HG03039 (cell line): ENCODE results near the gene PTPRJ.
A peak's percentile ranks its signal among the peaks of the same experiment; 100 is the strongest.

Source experiments
- ATAC-seq: cut with Tn5 transposase; IDR thresholded peaks from one replicate; pipeline ENCODE4 v1.9.1; 2021; ENCODE audit warnings: mild to moderate bottlenecking, moderate library complexity; ENCODE audit not compliant: unreplicated experiment

The PTPRJ gene

DNA sequence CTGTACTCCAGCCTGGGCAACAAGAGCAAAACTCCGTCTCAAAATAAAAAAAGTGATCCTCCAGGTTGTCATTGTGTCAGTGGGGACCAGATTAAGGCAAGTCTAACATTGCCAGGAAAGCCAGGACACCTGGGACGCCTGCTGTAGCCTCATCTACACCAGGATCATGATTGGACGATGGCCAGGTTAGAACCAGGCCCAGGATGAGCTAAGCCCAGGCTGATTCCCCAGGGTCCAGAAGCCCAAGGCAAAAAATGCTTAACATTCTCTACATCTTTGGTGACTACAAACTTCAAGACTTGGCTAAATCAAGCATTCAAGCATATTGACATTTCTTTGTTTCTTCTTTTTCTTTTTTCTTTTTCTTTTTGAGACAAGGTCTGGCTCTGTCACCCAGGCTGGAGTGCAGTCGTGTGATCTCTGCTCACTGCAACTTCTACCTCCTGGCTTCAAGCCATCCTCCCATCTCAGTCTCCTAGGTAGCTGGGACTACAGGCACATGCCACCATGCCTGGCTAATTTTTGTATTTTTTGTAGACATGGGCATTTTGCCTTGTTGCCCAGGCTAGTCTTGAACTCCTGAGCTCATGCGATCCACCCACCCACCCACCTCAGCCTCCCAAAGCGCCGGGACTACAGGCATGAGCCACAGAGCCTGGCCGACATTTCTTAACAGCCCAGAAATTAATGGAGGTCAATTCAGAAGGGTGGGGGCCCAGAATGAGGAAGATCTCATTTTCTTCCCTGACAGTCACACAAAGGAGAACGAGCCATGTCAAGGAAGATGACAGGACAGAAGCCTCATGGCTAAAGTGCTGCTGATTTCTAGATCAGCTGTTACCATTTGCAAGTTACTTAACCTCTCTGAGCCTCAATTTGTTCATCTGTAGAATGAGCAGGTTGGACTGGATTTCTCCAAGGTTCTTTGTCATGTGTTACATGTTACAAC lies 12.5 kb upstream of the PTPRJ start:
- no peak for ATAC-seq

DNA sequence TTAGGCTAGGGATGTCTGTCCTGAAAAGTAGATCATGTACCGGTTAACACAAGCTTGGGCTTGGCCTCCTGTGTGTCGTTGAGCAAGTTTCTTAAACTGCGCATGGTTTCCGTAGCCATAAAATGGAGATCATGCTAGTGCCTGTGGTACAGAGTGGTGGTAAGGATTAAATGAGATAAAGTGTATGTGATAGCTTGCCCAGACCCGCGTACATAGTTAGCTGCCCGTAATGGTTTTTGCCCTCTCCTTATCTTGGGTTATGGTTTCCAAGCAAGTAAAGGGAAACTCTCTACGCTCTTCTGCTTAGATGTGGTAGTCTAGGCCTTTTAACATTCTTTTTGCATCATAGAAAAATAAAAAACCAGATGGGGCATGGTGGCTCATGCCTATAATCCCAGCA lies 11.0 kb upstream of the PTPRJ start:
- no peak for ATAC-seq

DNA sequence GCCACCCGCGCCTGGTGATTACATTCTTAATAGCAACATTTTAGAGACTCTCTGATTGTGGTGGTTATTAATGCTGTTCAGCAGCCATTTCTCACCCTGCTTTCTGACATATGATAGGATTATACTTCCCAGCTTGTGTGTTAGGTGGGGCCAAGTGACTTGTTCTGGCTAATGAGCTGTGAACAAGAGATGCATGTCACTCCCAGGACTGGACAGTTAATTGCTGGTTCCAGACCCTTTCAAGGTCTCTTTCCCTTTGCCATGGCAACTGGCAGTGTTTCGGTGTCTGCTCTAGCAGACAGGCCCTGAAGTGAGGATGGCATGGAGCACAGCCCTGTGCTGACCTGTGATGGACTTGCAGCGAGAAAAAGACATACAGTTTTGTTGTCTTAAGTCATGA lies 8.9 kb upstream of the PTPRJ start:
- no peak for ATAC-seq

DNA sequence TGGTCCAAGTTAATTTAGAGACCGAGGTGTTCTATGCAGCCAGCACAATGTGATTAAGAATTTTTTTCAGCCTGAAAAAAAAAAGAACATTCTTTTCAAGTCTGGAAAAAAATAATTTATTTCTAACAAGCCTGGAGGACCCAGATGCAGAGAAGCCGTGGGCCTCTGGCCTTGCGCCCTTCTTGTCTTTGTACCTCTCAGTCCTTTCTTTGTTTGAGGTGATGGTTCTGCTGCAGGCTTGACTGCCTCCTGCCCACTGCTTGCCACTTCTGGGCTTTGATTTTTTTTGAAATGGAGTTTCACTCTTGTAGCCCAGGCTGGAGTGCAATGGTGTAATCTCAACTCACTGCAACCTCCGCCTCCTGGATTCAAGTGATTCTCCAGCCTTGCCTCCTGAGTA lies 7.2 kb upstream of the PTPRJ start:
- no peak for ATAC-seq

DNA sequence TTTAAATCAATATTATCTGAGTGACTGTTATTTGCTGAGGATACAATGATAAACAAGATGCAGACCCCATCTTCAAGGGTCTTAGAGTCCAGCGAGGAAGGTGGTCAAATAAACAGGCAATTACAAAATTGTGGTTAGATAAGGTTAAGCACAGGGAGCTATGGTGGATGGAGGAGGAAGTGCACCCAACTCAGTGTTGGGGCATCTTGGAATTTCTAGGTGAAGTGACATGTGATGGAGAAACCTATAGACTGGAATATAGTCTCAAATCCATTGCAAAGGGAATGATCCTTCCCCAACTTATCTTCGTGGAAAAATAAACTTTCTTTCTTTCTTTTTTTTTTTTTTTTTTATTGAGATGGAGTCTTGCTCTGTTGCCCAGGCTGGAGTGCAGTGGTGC lies 3.4 kb upstream of the PTPRJ start:
- ATAC-seq, result no peak

DNA sequence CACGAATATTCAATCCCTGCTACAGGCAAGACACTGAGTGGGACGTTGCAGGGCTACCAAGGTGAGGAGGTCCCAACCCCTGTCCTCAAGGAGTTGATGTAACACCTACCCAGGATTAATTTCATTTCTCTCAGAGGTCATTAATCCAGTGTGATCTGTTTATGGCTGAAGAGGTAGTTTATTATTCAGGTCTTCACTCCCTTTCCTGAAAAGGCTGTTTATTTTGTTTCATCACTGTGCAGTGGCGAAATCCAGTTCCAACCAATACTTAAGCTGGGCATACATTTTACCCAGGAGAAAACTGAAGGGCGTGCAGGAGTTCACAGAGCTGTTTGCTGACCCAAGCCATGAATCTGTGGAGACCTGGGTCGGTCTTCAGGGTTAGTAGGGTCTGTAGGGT lies 2.7 kb upstream of the PTPRJ start:
- no peak for ATAC-seq

DNA sequence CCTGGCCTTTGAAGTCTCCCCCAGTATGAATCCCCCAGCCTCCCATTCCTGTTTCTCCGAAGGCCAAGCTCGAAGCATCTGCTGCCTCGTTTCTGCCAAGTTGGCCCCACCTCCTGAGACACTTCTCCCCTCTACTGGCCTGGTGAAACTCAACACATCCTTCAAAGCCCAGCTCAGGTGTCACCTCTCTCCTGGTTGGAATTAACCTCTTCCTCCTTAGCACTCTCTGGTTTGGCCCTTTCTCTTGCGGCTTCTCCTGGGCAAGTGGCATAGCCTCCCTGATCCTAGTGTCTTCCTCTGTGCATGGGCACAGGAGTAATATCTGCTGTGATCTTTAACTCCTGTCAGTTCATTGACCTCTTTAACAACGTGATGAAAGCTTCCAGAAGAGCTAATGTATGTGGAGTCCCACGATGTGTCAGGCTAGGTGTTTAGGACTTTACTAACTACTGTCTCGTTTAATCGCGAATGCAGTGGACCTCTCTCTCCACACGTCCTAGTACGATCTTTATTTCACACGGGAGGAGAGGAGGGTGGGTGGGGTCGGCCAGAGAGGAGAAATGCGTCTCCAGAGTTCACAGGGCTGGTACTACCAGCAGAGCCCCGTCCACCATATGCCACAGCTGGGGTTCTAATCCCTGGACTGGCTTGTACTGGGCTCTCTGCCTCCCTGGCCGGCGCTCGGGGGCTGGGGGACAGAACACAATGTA lies 826 bp upstream of the PTPRJ start:
- ATAC-seq, result no peak

DNA sequence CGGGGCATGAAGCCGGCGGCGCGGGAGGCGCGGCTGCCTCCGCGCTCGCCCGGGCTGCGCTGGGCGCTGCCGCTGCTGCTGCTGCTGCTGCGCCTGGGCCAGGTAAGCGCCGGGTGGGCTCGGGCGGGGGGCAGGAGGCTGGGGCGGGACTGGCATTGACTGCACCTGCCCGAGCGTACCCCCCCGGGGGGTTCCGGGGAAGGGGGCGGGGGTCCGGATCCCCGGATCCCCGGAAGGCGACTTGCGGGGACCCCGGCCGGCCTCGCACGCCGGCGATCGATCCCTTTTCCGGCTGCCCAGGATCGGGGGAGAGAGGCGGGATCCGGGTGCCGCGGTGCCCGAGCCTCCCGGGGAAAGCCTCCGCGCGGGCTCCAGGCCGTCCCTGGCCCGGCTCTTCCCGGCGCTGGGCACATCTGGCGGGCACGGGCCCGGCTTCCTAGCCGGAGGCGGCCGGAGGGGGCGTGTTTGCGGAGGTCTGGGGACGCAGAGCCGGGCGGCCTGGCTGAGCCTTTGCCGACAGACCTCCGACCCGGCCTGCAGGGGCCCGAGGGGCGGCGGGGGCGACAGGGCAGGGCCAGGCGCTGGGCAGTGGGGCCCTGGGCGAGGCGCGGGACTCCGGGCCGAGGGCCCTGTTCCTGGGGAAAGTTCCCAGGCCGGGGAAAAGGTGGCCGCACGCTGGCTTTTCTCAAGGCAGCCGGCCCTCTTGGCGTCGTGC lies 705 bp downstream of the PTPRJ start:
- ATAC-seq, result peak; percentile 35

DNA sequence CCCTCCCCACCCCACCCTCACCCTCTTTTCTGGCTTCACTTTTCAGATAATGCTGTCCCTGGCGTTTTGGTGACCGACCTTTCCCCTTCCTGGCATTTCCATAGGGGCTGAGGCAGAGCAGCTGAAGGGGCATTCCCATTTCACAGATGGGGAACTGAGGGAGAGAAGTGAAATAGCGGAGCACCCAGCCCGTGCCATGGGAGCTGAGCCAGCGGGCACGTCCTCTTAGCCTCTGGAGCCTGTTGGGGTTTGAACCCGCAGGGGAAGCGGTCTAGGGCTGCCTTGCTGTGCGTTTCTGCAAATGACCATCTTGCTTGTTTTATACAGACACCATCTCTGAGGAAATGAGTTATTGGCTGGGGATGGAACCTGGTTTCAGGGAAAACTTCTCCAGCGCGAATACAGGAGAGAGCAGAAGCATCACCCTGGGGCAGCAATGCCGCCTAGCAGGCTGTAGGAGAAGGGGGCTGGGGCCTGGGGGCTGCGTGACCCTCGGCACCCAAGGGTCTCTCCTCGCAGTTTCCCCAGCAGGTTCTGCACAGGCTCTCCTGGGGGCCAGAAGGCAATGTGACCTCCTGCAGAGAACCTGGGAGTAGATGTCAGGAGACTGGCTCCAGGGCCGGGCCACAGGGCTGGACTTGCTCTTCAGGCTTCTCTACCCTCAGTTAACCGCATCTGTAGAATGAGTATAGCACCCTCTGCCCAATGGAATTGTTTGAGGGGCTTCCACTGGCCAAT lies 1.5 kb downstream of the PTPRJ start:
- ATAC-seq, result no peak

DNA sequence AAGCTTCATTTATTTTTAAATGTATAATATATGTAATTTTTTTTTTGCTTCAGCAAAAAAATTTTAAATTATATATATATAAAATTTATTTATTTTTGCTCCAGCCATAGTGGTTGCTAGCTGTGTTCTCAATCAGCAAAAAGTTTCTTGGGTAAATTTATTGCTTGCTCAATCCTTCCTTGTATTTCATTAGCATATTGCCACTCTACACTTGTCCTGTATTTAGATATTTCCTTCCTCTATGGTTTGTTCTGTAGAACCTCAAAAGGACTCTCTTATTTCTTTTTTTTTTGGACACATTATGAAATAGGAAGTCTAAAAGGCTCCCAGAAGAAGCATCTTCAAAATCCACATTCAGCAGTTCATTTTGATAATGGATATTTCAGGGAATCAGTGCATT lies 2.3 kb downstream of the PTPRJ start:
- ATAC-seq, result no peak

DNA sequence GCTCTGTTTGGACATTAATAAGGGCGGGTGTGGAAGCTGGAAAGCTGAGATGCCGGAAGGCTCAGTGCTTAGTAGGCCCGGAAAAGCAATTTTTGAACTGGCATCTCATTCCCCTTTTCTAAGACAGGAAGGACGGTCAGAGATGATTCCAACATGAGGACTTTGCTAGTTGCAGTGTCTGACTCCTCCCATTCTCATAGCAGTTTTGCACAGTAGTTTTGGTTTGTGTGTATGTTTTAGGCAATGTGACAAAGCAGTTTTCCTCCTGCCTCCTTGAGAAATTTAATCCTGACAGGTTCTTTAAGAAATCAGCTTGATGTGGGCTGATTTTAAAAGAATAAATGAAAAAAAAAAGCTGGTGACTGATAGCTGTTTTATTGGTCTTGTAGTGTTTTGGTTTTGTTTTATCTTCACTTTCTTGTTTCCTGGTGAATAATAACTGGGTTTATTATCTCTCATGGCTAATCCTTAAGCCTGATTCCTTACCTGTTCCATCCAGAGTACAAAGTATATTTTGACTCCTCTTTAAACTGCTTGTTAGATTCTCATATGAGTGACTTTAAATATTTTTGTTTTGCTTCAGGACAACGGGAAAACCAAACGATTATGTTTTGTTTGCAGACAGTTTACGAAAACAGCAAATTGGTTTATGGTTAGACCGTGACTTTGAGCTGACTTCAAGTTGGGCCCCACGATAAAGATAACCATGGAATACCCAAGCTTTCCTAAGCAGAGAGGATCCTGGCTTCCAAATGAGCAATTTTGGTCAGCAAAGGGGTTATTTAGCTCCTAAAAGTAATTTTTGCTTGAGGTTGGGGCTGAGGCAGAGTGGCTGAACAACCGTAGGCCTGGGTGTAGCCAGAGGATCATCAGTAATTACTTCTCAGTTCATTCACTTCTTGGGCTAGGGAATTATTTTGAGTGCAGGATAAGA lies 3.4 kb downstream of the PTPRJ start:
- no peak for ATAC-seq

DNA sequence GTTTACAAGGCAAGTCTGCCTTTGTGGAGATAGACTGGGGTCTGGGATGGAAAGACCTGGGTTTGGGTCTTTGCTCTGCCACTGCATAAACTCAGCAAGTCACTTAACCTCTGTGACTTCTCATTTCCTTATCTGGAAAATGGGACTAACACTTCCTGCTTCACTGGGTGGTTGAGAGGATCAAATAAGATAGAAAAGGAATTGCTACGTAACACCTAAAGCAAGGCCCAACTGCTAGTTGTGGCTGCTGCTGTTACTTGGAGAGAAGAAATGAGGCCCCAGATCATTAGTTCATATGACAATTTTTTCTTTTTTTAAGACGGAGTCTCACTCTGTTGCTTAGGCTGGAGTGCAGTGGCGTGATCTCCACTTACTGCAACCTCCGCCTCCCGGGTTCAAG lies 5.9 kb downstream of the PTPRJ start:
- ATAC-seq, result no peak

DNA sequence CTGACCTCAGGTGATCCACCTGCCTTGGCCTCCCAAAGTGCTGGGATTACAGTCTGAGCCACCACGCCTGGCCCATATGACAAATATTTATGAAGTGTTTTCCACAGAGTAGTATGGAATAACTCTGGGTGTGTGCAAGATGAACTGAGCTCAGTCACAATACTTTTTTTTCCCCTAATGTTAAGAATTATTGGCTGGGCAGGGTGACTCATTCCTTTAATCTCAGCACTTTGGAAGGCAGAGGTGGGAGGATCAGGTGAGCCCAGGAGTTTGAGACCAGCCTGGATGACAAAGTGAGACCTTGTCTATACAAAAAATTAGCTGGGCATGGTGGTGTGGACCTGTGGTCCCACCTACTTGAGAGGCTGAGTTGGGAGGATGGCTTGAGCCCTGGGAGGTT lies 6.4 kb downstream of the PTPRJ start:
- ATAC-seq, result no peak

DNA sequence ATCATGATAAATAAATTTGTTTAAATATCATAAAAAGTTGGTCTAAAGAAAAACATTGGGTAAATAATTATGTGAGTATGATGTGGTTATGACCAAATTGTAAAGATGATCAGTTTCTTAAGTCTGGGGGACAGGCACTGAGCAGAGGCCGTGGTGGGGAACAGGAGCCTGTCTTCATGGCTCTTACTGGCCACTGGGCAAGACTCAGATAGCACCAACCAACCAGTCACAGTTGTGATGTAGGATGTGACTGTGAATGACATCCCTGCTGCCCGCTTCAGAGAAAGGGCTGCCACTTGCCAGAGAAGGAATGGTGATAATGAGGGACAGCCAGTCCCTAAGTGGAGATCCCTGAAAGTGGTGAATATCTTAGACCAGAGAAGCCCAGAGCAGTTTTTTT lies 7.0 kb downstream of the PTPRJ start:
- no peak for ATAC-seq

DNA sequence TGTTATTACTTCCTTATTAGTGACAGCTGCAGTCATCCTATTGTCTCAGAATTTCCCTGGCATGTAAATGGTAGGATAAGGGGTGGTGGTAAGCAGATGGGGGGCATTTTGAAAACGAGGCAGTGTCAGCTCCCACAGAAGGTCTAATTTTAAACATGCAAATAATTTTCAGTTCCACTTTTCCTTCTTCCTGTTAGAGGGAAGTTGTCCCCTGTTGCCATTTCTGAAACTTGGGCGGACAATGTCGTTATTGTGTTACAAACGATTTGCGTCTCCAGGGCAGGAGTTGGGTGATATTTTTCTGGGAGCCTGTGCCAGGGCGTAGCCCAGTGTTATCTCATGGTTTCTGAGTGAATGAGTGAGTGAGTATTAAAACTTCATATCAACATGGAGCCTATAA lies 7.4 kb downstream of the PTPRJ start:
- ATAC-seq, result no peak

DNA sequence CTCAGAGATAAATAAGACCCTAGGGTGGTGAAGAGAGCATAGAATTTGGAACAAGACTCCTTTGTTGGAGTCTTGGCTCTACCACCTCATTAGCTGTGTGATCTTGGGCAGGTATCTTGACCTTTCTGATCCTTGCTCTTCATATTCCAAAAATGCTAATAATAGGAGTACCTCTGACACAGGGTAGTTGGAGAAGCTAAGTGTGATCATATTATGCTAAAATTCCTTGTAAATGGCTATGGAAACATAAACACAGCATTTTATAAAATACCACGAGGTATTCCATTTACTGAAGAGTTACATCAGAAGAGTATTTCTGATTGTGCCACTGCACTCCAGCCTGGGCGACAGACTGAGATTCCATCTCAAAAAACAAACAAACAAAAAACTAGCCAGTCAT lies 9.4 kb downstream of the PTPRJ start:
- no peak for ATAC-seq

DNA sequence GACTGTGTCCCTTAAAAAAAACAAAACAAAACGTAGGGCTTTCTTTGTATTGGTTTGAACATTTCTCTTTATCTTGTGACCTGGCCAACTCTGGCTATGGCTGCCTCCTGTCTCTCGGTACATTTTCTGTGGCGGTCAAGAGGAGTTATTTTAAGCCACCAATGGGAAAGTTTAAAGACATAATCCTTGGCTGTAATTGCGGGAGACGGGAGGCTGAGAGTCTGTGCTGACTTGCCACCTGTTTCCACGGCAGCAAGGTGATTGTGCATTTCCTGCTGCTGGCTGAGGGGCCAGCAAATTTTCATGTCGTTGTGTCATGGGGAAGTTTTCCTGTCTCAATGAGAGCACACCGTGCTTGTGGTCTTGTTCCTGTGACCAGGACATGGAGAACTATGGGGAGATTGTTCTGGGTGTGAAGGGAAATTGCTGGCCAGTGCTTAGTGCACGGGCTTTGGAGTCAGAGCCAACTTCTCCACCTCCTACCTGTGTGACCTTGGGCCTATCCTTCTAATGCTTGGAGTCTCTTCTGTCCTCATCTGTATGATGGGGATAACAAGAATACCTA lies 11.0 kb downstream of the PTPRJ start:
- ATAC-seq, result no peak

DNA sequence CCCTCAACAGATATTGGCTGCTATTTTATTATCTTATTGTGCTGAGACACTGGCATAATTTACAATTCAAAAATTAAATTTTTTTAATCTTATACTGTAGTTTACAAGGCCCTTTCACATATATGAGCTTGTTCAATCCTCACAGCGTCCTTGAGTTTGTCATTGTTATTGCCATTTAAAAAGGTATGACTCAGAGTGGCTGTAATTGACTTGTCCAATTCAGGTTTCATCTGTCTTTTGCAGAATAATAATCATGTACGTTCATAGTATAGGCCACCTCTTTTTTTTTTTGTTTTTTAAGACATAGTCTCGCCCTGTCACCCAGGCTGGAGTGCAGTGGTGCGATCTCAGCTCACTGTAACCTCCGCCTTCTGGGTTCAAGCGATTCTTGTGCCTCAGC lies 11.5 kb downstream of the PTPRJ start:
- ATAC-seq, result no peak

DNA sequence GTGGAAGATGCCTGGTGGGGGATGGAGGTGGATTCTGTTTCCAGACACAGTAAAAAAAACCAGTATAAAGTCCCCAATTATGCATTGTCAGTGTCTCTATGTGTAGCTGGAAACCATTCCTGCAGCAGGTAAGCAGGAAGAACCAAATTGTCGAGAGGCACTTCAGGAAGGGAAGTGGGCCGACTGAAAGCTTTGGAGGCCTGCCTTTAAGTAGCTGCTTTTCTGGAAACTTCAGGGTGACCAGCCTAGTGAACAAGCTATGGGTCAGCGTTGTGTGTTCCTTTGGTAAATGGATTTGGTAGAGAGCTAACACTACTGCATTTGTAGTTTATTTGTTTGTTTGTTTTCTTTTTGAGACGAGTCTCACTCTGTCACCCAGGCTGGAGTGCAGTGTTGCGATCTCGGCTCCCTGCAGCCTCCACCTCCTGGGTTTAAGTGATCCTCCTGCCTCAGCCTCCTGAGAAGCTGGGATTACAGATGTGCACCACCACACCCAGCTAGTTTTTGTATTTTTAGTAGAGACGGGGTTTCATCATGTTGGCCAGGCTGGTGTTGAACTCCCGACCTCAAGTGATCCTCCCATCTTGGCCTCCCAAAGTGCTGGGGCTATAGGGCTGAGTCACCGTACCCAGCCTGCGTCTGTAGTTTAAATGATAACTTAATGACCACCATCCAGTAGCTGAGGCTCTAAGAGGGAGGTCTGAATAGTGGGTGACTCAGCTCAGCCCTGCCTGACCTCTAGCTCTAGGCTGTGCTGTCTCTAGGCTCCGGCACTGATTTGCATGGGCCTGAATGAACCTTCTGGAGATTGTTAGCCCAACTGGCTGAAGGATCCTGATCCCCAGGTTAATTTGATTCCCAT lies 12.8 kb downstream of the PTPRJ start:
- ATAC-seq, result no peak
